ENCODE results near the gene ATRN.

Gene ATRN

DNA sequence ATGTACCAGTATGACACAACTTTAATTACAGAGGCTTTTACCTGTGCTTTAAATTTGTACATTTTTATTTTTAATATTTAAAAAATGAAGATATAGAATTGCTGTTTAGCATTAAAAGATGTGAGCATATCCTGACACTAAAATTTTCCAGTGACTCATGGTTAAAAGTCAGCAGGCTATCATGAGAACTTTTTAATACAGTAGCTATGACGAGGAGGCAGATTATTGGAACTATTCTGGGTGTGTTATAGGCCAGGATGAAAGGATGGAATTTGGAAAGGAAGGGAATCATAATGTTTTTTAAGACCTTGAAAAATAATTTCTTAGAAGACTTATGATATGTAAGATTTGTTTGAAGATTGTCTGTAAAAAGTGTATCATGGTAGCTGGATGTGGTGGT lies 101.3 kb downstream of the ATRN start:
- no peaks in the 10 kb centered on the region for H3K27me3 ChIP-seq (ENCODE audit: control insufficient read depth in 1 of 2, insufficient read depth in 1 of 2, low read length in 2 of 2)
- H3K4ac ChIP-seq (ENCODE audit: low read depth in 1 of 2, low read length in 2 of 2): no peak overlapping the region
- H4K8ac ChIP-seq (ENCODE audit: low read length): no peak overlapping the region
- no peak overlapping the region for H2BK120ac ChIP-seq (ENCODE audit: low read depth, low read length)
- WGBS: 97% methylated on average over 1 of the region's 1 CpG
- no peak overlapping the region for H4K91ac ChIP-seq (ENCODE audit: low read length)
- no peak overlapping the region for H2BK15ac ChIP-seq (ENCODE audit: low read depth, poor library complexity, severe bottlenecking)
- no peak overlapping the region for H3K4me3 ChIP-seq (ENCODE audit: insufficient read depth in 1 of 2, low read depth in 1 of 2, low read length in 2 of 2)
- H3K23ac ChIP-seq (ENCODE audit: low read length in 2 of 2): no peak overlapping the region
- no peak for DNase-seq
- H2AFZ ChIP-seq (ENCODE audit: low read depth, low read length): no peak overlapping the region
- no peak overlapping the region for H3K27ac ChIP-seq (ENCODE audit: low read length, poor library complexity, severe bottlenecking)
- H3K79me1 ChIP-seq (replicated peaks; ENCODE audit: low read length, poor library complexity, severe bottlenecking): peaks cover 6% of the 10 kb centered on the region
- H2BK12ac ChIP-seq (ENCODE audit: low read length in 2 of 2): no peak overlapping the region
- H3K36me3 ChIP-seq (ENCODE audit: control insufficient read depth in 1 of 2, insufficient read depth in 2 of 2, low read depth in 1 of 2, low read length in 2 of 2): peaks cover 12 to 39% of the 10 kb centered on the region in 2 experiments
- H3K18ac ChIP-seq (ENCODE audit: low read depth in 1 of 2, low read length in 2 of 2): no peak overlapping the region
- H3K4me2 ChIP-seq (ENCODE audit: low read length, poor library complexity, severe bottlenecking): no peak overlapping the region
- H3K9ac ChIP-seq (ENCODE audit: low read length): peak overlapping the region; percentile 38
- H2BK5ac ChIP-seq (ENCODE audit: low read depth, low read length, poor library complexity, severe bottlenecking): no peak overlapping the region
- H3K14ac ChIP-seq (ENCODE audit: low read length in 2 of 2): no peak overlapping the region
- no peaks in the 10 kb centered on the region for H3K4me1 ChIP-seq (ENCODE audit: control insufficient read depth, insufficient read depth, low read depth, low read length)
- no peak overlapping the region for H2AK5ac ChIP-seq (ENCODE audit: low read length, severe bottlenecking)
- no peaks in the 10 kb centered on the region for H3K9me3 ChIP-seq (ENCODE audit: control insufficient read depth, low read length)

GRCh38 chr20:3576363-3576762 lies 105.5 kb downstream of the ATRN start:
- no peak overlapping the region for H2BK12ac ChIP-seq (ENCODE audit: low read length in 2 of 2)
- no peak overlapping the region for H2AK5ac ChIP-seq (ENCODE audit: low read length, severe bottlenecking)
- H4K8ac ChIP-seq (ENCODE audit: low read length): no peak overlapping the region
- no peak overlapping the region for H3K14ac ChIP-seq (ENCODE audit: low read length in 2 of 2)
- H2AFZ ChIP-seq (ENCODE audit: low read depth, low read length): no peak overlapping the region
- H3K18ac ChIP-seq (ENCODE audit: low read depth in 1 of 2, low read length in 2 of 2): no peak overlapping the region
- H3K23ac ChIP-seq (ENCODE audit: low read length in 2 of 2): no peak overlapping the region
- no peak overlapping the region for H4K91ac ChIP-seq (ENCODE audit: low read length)
- H3K4me2 ChIP-seq (ENCODE audit: low read length, poor library complexity, severe bottlenecking): no peak overlapping the region
- H2BK120ac ChIP-seq (ENCODE audit: low read depth, low read length): no peak overlapping the region
- no peak for DNase-seq
- peaks cover 18 to 59% of the 10 kb centered on the region in 2 experiments for H3K36me3 ChIP-seq (ENCODE audit: control insufficient read depth in 1 of 2, insufficient read depth in 2 of 2, low read depth in 1 of 2, low read length in 2 of 2)
- peaks cover 2% of the 10 kb centered on the region for H3K79me1 ChIP-seq (replicated peaks; ENCODE audit: low read length, poor library complexity, severe bottlenecking)
- H3K27ac ChIP-seq (ENCODE audit: low read length, poor library complexity, severe bottlenecking): no peak overlapping the region
- no peak overlapping the region for H3K4me3 ChIP-seq (ENCODE audit: insufficient read depth in 1 of 2, low read depth in 1 of 2, low read length in 2 of 2)
- H3K27me3 ChIP-seq (ENCODE audit: control insufficient read depth in 1 of 2, insufficient read depth in 1 of 2, low read length in 2 of 2): no peaks in the 10 kb centered on the region
- H2BK15ac ChIP-seq (ENCODE audit: low read depth, poor library complexity, severe bottlenecking): no peak overlapping the region
- no peak overlapping the region for H3K9ac ChIP-seq (ENCODE audit: low read length)
- H2BK5ac ChIP-seq (ENCODE audit: low read depth, low read length, poor library complexity, severe bottlenecking): no peak overlapping the region
- H3K4ac ChIP-seq (ENCODE audit: low read depth in 1 of 2, low read length in 2 of 2): no peak overlapping the region
- H3K4me1 ChIP-seq (ENCODE audit: control insufficient read depth, insufficient read depth, low read depth, low read length): no peaks in the 10 kb centered on the region
- H3K9me3 ChIP-seq (ENCODE audit: control insufficient read depth, low read length): no peaks in the 10 kb centered on the region

DNA sequence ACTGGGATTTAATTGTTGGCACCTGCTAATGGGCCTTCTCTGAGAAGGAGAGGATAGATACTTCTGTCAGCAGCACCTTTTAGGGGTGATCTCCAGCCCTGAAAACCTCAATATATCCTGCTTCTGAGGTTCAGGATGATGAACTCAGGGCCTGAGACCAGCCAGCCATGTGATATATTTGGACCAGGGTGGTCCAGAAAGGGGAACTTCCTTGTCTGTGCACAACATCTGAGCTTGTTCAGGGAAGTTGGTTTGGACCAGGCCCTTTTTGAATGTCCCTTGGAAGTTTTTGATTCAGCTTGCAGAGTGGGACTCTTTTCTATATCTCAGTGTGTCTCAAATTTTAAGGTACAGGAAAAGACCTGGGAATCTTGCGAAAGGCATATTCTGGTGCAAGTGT lies 106.5 kb downstream of the ATRN start:
- H2AK5ac ChIP-seq (ENCODE audit: low read length, severe bottlenecking): no peak overlapping the region
- H3K23ac ChIP-seq (ENCODE audit: low read length in 2 of 2): no peak overlapping the region
- no peak overlapping the region for H3K18ac ChIP-seq (ENCODE audit: low read depth in 1 of 2, low read length in 2 of 2)
- no peak overlapping the region for H2BK5ac ChIP-seq (ENCODE audit: low read depth, low read length, poor library complexity, severe bottlenecking)
- no peaks in the 10 kb centered on the region for H3K9me3 ChIP-seq (ENCODE audit: control insufficient read depth, low read length)
- H3K4me1 ChIP-seq (ENCODE audit: control insufficient read depth, insufficient read depth, low read depth, low read length): no peaks in the 10 kb centered on the region
- no peak overlapping the region for H3K4me3 ChIP-seq (ENCODE audit: insufficient read depth in 1 of 2, low read depth in 1 of 2, low read length in 2 of 2)
- peaks cover 18 to 64% of the 10 kb centered on the region in 2 experiments for H3K36me3 ChIP-seq (ENCODE audit: control insufficient read depth in 1 of 2, insufficient read depth in 2 of 2, low read depth in 1 of 2, low read length in 2 of 2)
- H2BK120ac ChIP-seq (ENCODE audit: low read depth, low read length): no peak overlapping the region
- H3K27me3 ChIP-seq (ENCODE audit: control insufficient read depth in 1 of 2, insufficient read depth in 1 of 2, low read length in 2 of 2): no peaks in the 10 kb centered on the region
- no peak overlapping the region for H2BK12ac ChIP-seq (ENCODE audit: low read length in 2 of 2)
- no peak overlapping the region for H3K27ac ChIP-seq (ENCODE audit: low read length, poor library complexity, severe bottlenecking)
- no peak overlapping the region for H3K4me2 ChIP-seq (ENCODE audit: low read length, poor library complexity, severe bottlenecking)
- peaks cover 2% of the 10 kb centered on the region for H3K79me1 ChIP-seq (replicated peaks; ENCODE audit: low read length, poor library complexity, severe bottlenecking)
- H2BK15ac ChIP-seq (ENCODE audit: low read depth, poor library complexity, severe bottlenecking): no peak overlapping the region
- no peak overlapping the region for H4K91ac ChIP-seq (ENCODE audit: low read length)
- no peak overlapping the region for H3K9ac ChIP-seq (ENCODE audit: low read length)
- no peak overlapping the region for H4K8ac ChIP-seq (ENCODE audit: low read length)
- H2AFZ ChIP-seq (ENCODE audit: low read depth, low read length): no peak overlapping the region
- no peak overlapping the region for H3K4ac ChIP-seq (ENCODE audit: low read depth in 1 of 2, low read length in 2 of 2)
- WGBS: 100% methylated on average over 1 of the region's 1 CpG
- no peak overlapping the region for H3K14ac ChIP-seq (ENCODE audit: low read length in 2 of 2)
- DNase-seq: no peak

DNA sequence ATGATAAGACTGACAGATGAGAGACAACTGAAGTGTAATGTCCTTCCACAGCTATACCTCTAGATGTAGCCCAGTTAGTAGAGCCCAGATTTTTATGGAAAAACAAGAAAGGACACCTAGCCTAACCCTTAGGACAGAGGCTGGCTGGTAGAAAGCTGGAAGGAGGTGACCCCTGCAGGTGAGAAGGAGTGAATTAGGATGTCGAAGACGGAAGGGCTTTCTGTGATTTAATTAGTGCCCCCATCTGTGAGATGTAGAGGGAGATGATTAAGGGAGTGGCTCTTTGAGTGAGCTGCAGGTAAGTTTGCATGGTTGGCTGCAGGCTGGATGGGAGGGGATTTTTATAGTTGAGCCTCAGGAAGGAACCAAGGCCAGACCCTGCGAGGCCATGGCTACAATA lies 109.6 kb downstream of the ATRN start:
- no peak overlapping the region for H2AK5ac ChIP-seq (ENCODE audit: low read length, severe bottlenecking)
- no peak overlapping the region for H2BK120ac ChIP-seq (ENCODE audit: low read depth, low read length)
- H2BK12ac ChIP-seq (ENCODE audit: low read length in 2 of 2): no peak overlapping the region
- H3K36me3 ChIP-seq (ENCODE audit: control insufficient read depth in 1 of 2, insufficient read depth in 2 of 2, low read depth in 1 of 2, low read length in 2 of 2): peaks cover 20 to 77% of the 10 kb centered on the region in 2 experiments
- no peak overlapping the region for H3K4me2 ChIP-seq (ENCODE audit: low read length, poor library complexity, severe bottlenecking)
- H3K9ac ChIP-seq (ENCODE audit: low read length): no peak overlapping the region
- no peak overlapping the region for H4K91ac ChIP-seq (ENCODE audit: low read length)
- H3K4me1 ChIP-seq (ENCODE audit: control insufficient read depth, insufficient read depth, low read depth, low read length): no peaks in the 10 kb centered on the region
- H3K18ac ChIP-seq (ENCODE audit: low read depth in 1 of 2, low read length in 2 of 2): no peak overlapping the region
- no peak overlapping the region for H3K27ac ChIP-seq (ENCODE audit: low read length, poor library complexity, severe bottlenecking)
- H3K4me3 ChIP-seq (ENCODE audit: insufficient read depth in 1 of 2, low read depth in 1 of 2, low read length in 2 of 2): no peak overlapping the region
- H4K8ac ChIP-seq (ENCODE audit: low read length): no peak overlapping the region
- no peak for DNase-seq
- no peak overlapping the region for H2BK15ac ChIP-seq (ENCODE audit: low read depth, poor library complexity, severe bottlenecking)
- H2AFZ ChIP-seq (ENCODE audit: low read depth, low read length): no peak overlapping the region
- H3K23ac ChIP-seq (ENCODE audit: low read length in 2 of 2): no peak overlapping the region
- H3K4ac ChIP-seq (ENCODE audit: low read depth in 1 of 2, low read length in 2 of 2): no peak overlapping the region
- no peaks in the 10 kb centered on the region for H3K27me3 ChIP-seq (ENCODE audit: control insufficient read depth in 1 of 2, insufficient read depth in 1 of 2, low read length in 2 of 2)
- H3K79me1 ChIP-seq (replicated peaks; ENCODE audit: low read length, poor library complexity, severe bottlenecking): no peaks in the 10 kb centered on the region
- no peak overlapping the region for H2BK5ac ChIP-seq (ENCODE audit: low read depth, low read length, poor library complexity, severe bottlenecking)
- no peak overlapping the region for H3K14ac ChIP-seq (ENCODE audit: low read length in 2 of 2)
- H3K9me3 ChIP-seq (ENCODE audit: control insufficient read depth, low read length): no peaks in the 10 kb centered on the region
- 88% methylated on average over 3 of the region's 3 CpGs for WGBS

All from mesenchymal stem cell (in vitro differentiated cells and primary cell).